SK-N-DZ (cell line): ENCODE measurements around the gene ARHGAP4.
A peak's percentile ranks its signal among the peaks of the same experiment; 100 is the strongest.

Experiments
- DNase-seq: peaks from one replicate; pipeline ENCODE4 v3.0.0-alpha.2; 2015; ENCODE audit warnings: low spot score

Gene ARHGAP4

GRCh38 chrX:153945956-153946943 lies 20.2 kb upstream of the ARHGAP4 start:
- DNase-seq, result no peak

DNA sequence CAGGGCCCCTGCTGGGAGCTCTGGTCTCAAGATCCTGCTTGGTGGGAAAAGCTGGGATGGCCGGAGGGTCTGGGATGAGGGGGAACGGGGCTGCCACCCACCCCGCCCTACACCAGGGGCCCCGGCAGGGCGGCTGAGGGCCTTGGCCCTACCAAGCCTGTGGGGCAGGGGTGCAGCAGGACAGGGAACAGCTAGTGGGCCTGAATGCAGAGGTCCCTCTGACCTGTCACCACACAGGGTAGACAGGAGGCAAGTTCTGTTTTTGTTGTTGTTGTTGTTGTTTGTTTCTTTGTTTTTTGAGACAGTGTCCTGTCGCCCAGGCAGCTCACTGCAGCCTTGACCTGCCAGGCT lies 18.7 kb upstream of the ARHGAP4 start:
- no peak for DNase-seq

- peak; percentile 57 for DNase-seq
Measured at GRCh38 chrX:153944140-153944799, 18.2 kb upstream of the ARHGAP4 start, which contains the start of gene RENBP. TSS of gene RENBP (minus strand) at chrX:153944643. CDS start at chrX:153944610, 33 bp downstream.

DNA sequence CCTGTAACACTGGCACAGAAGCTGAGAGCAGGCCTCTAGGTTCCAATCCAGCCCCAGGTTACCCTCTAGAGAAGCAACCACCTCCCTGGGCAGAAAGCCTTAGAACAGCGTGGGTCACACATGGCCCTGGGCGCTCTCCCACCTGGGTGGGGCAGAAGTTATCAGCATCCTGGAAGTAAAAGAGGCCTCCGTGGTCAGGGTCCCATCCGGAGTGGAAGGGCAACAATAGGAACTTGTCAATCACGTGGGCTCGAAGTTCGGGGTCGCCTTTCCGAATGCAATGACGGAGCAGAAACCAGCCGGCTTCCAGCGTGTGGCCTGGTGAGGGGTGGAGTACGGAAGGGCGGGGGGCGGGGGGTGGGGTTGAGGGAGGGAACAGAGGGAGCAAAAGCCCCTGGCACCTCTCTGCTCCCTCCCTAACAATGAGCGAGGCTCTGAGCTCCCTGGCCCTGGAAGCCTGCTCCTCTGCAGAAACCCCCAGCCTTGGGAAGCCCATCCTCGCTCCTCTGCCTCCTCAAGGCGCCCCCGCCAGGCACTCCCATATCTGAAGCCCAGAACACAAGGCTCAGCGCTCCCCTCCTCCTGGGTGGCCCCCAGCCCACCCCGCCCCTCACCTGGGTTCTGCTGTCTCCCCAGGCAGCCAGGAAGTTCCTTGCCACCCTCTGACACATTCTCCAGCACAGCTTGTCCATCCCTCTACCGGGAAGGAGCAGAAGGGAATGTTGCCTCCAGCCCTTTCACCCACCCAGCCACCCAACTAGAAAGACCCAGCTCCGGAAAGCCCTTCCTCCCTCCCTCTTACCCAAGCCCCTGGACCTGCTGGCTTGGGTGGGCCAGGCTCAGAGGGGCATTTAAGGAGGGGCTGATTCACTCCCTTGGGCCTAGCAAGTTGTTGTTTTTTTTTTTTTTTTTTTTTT lies 15.5 kb upstream of the ARHGAP4 start:
- DNase-seq, result no peak

- no peak for DNase-seq
Measured at GRCh38 chrX:153939573-153939972, 13.5 kb upstream of the ARHGAP4 start.

DNA sequence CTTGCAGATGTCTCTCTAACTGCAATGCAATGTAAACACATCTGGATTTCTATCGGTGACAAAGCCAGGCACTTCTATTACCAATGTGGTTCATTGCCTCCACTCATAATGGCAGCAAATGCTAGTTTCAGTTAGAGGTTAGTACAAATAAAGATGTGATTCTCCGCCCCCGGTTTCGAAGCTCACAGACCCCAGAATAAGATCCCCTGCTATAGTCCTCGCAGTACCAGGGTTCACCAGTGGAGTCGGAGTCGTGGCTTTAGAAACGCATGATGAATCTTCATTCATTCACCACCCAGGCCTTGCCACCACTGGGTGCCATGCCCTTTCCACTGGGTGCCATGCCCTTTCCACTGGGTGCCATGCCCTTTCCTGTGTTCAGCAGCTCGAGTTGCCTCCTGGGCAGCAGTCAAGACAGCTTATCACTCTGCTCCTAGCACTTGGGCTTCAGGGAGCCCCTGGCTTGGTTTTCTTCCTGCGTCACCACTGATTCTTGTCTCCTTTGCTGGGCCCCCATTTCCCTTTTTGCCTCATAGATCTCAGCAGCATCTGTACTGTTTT lies 12.2 kb upstream of the ARHGAP4 start:
- DNase-seq, result no peak

DNA sequence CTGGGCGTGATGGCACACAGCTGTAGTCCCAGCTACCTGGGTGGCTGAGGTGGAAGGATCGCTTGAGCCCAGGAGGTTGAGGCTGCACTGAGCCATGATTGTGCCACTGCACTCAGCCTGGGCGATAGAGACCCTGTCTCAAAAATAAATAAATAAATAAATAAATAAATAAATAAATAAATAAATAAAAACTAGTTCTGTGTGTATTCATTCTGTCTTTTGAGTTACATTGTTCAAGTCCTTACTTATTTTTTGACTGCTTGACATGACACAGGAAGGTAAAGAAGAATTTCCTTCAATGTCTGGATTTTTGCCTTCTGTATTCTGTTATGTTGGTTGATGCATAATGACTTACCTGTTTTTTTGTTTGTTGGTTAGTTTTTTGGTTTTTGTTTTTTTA lies 11.0 kb upstream of the ARHGAP4 start:
- no peak for DNase-seq

DNA sequence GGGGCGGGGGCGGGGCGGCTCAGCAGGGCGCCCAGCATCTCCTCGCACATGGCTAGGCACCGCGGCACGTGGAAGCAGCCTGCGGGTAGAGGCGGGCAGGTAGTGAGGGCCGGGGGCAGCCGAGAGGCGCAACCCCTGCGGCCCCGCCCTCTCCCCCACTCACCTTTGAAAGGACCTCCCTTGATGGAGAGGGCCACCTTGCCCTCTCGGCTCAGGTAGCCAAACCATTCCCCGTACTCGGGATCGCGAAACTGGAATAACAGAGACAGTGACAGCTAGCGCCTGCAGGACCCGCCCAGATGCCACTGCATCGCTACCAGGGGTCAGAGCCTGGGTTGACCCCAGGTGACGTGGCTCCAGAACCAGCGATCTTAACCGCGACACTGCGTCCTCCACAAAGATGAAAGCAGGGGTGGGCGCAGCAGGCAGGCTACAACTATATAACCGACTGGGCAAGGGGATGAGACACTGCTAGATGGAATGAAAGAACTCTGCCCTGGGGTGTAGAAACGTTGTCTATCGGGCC lies 9.3 kb upstream of the ARHGAP4 start:
- DNase-seq, result no peak

DNA sequence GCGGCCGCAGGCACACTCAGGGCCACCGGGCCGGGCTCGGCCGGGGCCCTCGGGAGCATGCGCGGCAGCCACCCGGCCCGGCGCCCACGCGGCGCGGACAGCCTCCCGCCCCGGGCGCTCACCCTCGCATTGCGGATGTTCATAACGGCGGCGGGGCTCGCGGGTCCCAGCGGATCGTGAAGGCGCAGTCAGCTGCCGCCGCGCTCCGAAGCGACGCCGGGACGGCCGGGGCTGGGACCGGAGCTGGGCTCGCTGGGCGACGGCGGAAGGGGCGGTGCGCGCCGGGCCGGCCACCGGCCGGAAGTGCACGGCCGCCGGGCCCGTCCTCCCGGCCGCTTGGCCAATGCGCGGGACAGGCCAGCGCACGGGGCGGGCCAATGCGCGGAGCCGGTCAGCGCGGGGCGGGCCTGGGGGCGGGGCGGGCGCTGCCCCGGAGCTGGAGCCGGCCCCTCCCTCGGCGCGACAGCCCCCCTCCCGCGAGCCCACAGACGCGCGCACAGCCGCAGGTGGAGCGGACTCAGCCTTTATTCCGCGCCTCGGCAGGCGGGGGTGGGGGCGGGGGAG lies 8.8 kb upstream of the ARHGAP4 start, which contains the start of gene NAA10:
Gene NAA10, minus strand, starts transcription at position 276 of the 564 bp plus-strand sequence. Its CDS starts 133 bp downstream, at position 143.
- peak; percentile 64 for DNase-seq

- no peak for DNase-seq
Measured at GRCh38 chrX:153934148-153934761, 8.2 kb upstream of the ARHGAP4 start.

DNA sequence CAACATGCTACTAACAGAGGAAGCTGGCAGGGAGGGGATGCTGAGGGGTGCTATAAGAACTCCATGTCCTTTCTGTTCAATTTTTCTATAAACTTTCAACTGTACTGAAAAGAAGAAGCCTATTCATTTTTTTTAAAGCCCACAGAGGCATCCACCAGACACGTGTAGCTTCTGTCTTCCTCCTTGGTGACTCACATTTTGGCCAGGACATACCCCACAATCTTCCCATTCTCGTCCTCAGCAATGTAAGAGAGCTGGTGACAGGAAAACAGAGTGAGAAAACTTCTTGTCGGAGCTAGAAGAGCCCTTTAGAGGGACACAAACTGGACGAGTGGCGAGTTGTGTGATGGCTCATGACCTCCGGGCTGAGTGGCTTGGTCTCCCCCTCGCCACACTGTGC lies 7.7 kb upstream of the ARHGAP4 start:
- DNase-seq, result no peak

GRCh38 chrX:153932220-153932915 lies 6.3 kb upstream of the ARHGAP4 start:
- no peak for DNase-seq

DNA sequence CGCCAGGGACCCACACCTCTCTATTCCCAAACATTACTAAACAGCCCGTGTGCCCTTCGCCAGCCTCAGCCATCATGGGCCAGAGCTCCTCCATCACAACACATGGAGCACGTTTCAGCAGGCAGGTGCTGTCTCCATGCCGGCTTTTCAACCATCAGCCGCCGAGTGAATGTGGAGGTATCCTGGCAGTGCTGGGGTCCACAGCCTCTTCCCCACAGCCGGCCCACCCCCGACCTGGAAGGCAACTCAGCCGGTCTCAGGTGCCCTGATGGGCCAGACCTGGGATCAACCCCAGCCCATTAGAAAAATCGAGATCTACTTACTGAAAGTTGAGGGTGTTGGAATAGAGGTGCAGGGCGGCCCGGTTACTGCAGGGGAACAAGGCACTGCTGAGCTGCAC lies 5.7 kb upstream of the ARHGAP4 start:
- DNase-seq, result no peak

- no peak for DNase-seq
Measured at GRCh38 chrX:153931151-153931550, 5.1 kb upstream of the ARHGAP4 start.

DNA sequence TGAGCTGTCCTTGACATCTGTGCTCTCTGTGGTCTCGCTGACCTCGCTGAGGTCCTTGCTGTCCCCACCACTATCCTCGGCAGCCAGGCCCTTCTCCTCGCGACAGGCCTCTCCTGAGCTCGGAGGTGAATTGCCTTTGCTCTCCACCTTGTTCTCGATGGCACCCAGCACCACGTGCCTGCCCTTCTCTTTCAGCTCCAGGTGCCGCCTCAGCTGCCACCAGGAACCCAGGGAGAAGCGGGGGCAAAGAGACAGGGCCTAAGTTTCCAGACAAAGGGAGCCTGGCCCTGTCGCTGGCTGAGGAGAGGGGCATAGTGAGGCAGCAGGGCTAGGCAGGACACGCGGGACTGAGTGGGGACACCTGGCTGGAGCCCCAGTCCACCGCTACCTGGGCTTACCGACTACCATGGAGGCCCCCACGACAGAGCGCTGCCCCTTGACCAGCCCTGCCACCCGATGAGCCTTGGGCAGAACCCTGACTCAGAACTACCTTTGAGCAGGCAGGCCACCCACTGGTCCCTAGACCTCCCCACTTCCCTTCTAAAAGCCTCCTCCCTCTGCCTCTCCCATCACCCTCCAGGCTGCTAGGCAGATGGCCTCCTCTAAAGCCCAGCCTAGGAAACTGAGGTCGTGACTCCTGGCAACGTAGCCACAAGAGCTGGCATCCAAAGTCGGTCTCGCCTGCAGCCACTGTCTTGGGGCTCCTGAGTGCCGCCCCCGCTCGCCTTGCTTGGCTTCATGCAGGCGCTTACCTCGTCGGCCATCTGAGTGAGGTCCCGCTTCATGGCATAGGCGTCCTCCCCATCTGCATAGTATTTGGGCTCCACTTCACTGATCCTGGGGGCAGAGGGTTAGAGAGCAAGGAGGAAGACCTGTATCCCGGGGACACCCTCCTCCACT lies 4.2 kb upstream of the ARHGAP4 start:
- no peak for DNase-seq

GRCh38 chrX:153929576-153929975 lies 3.5 kb upstream of the ARHGAP4 start:
- DNase-seq, result no peak

GRCh38 chrX:153928846-153929245 lies 2.8 kb upstream of the ARHGAP4 start:
- DNase-seq, result no peak

DNA sequence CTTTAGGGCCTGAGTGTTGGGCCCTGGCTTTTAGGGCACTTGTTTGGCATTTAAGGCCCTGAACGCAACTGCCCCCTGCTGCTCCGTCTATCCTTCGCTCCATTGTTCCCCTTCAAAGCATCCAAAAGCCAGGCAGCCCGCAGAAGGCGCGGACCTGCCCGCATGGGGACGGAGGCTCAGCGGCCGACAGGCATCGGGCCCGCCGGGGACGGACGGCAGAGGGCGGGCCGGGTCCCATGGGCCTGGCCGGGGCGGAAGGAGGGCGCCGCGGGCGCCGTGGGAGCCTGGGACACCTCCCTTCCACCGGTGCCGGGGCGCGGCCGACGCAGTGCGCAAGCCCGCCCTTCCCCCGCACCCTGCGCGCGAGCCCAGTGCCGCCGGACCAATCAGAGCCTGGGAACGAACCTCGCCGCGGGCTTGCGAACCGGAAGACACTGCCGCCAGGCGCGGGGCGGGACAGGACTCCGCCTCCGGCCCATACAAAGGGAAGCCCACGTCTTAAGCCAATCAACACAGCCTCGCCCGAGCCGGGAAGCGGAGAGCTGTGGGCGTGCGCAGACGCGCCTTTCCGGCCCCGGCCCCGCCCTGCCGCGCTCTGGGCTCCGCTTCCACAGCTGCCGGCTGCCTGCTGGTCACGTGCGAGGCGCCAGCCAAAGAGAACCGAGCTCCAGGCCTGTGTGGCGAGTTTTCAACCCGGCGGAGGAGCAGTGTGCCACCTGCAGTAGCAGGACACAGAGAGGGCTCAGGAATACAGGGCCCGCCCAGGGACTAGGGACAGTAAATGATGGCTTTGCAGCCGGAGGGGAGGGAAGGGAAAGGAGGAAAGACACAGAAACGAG lies 2.1 kb upstream of the ARHGAP4 start:
- peak; percentile 98 for DNase-seq
